IMR-90 (cell line): ENCODE data around the gene FAM217B. TPM values are rescaled to one million over a fixed set of nuclear protein-coding genes. Genes with fewer than 3 reads are reported as not detected.

Experiments used
- ATAC-seq: fragments of 200-7000 bp; cut with Tn5 transposase; 2 replicates; pipeline ENCODE4 v1.9.1; 2020; ENCODE audit warnings: low read depth, mild to moderate bottlenecking, moderate library complexity
- BruUV-seq: library from RNA; stranded (reverse); fragments of 400-500 nt; replicated peaks from 2 replicates; lab custom pipeline; 2021; lab: Mats Ljungman, UMichigan
- CTCF ChIA-PET: fragments of 300-600 bp; formaldehyde crosslinking; extraction: SDS; loops from one replicate; lab custom pipeline; 2021; ENCODE audit warnings: antibody characterized with exemption; lab: Yijun Ruan, JAX
- POLR2A ChIA-PET: fragments of 300-600 bp; sonication (Branson Sonifier 250); formaldehyde crosslinking; loops from one replicate; lab custom pipeline; 2022; ENCODE audit warnings: antibody characterized with exemption; ENCODE audit not compliant: unreplicated experiment; lab: Charles Lee
- DNase-seq: peaks from one replicate; pipeline ENCODE4 v3.0.0; 2013
- H2AFZ ChIP-seq: replicated peaks from 2 replicates; pipeline ENCODE3; 2013; ENCODE audit warnings: low read length, mild to moderate bottlenecking; ENCODE audit not compliant: poor library complexity
- H2AK5ac ChIP-seq: 2 replicates; pipeline ENCODE4 v1.6.1; 2013; ENCODE audit warnings: low read depth, low read length, inconsistent platforms
- H2AK9ac ChIP-seq: replicated peaks from 2 replicates; pipeline ENCODE3; 2013; ENCODE audit warnings: mild to moderate bottlenecking, low read depth, low read length, moderate library complexity; ENCODE audit not compliant: poor library complexity
- H2BK120ac ChIP-seq: 2 replicates; pipeline ENCODE4 v1.6.1; 2013; ENCODE audit warnings: low read depth, low read length, inconsistent platforms
- H2BK15ac ChIP-seq: 3 replicates; pipeline ENCODE4 v1.6.1; 2013; ENCODE audit warnings: low read depth, low read length, inconsistent platforms
- H2BK20ac ChIP-seq: 2 replicates; pipeline ENCODE4 v1.6.1; 2013; ENCODE audit warnings: low read depth, mild to moderate bottlenecking, inconsistent platforms, low read length, moderate library complexity
- H2BK5ac ChIP-seq: 2 replicates; pipeline ENCODE4 v1.6.1; 2013; ENCODE audit warnings: mild to moderate bottlenecking, low read depth, low read length, inconsistent platforms; ENCODE audit not compliant: poor library complexity, severe bottlenecking
- H3K14ac ChIP-seq: replicated peaks from 2 replicates; pipeline ENCODE4 v1.6.1; 2013; ENCODE audit warnings: low read depth, low read length, inconsistent platforms
- H3K18ac ChIP-seq: 2 replicates; pipeline ENCODE4 v1.6.1; 2013; ENCODE audit warnings: low read depth, low read length, control low read depth
- H3K23ac ChIP-seq: 2 replicates; pipeline ENCODE4 v1.6.1; 2013; ENCODE audit warnings: low read depth, low read length, inconsistent platforms
- H3K27ac ChIP-seq: 2 replicates; pipeline ENCODE4 v1.5.1; 2013; ENCODE audit warnings: mild to moderate bottlenecking, control low read depth, low read length; ENCODE audit not compliant: insufficient read depth
- H3K27me3 ChIP-seq: 2 replicates; pipeline ENCODE4 v1.6.1; 2013; ENCODE audit warnings: low read length; ENCODE audit not compliant: control insufficient read depth, insufficient read depth
- H3K36me3 ChIP-seq: 2 replicates; pipeline ENCODE4 v1.6.1; 2013; ENCODE audit warnings: low read length, mixed read lengths; ENCODE audit not compliant: control insufficient read depth, insufficient read depth
- H3K4ac ChIP-seq: 2 replicates; pipeline ENCODE4 v1.6.1; 2013; ENCODE audit warnings: low read depth, low read length, inconsistent platforms
- H3K4me1 ChIP-seq: 2 replicates; pipeline ENCODE4 v1.6.1; 2013; ENCODE audit warnings: low read length, mixed read lengths; ENCODE audit not compliant: control insufficient read depth, insufficient read depth
- H3K4me2 ChIP-seq: 2 replicates; pipeline ENCODE4 v1.6.1; 2013; ENCODE audit warnings: low read depth, mild to moderate bottlenecking, control low read depth, low read length, moderate library complexity
- H3K4me3 ChIP-seq: 2 replicates; pipeline ENCODE4 v1.5.1; 2013; ENCODE audit warnings: low read depth, mild to moderate bottlenecking, control low read depth, low read length, moderate library complexity; ENCODE audit not compliant: insufficient read depth
- H3K56ac ChIP-seq: 2 replicates; pipeline ENCODE4 v1.6.1; 2013; ENCODE audit warnings: low read length, inconsistent platforms; ENCODE audit not compliant: insufficient read depth; ENCODE audit errors: extremely low read depth
- H3K79me1 ChIP-seq, 2 experiments: 2 replicates each; pipeline ENCODE4 v1.6.1; 2013; ENCODE audit warnings: low read length in 2 of 2, inconsistent platforms in 1 of 2, low read depth in 1 of 2
- H3K9ac ChIP-seq: 2 replicates; pipeline ENCODE4 v1.6.1; 2013; ENCODE audit warnings: low read depth, low read length, control low read depth
- H3K9me1 ChIP-seq: 2 replicates; pipeline ENCODE4 v1.6.1; 2013; ENCODE audit warnings: low read length, inconsistent platforms; ENCODE audit not compliant: insufficient read depth
- H3K9me3 ChIP-seq: 2 replicates; pipeline ENCODE4 v1.6.1; 2013; ENCODE audit warnings: low read length; ENCODE audit not compliant: control insufficient read depth, insufficient read depth
- H4K20me1 ChIP-seq: 2 replicates; pipeline ENCODE4 v1.6.1; 2013; ENCODE audit warnings: low read length, inconsistent platforms; ENCODE audit not compliant: insufficient read depth
- H4K5ac ChIP-seq: 2 replicates; pipeline ENCODE4 v1.6.1; 2013; ENCODE audit warnings: mild to moderate bottlenecking, low read depth, low read length, control low read depth
- H4K8ac ChIP-seq, 2 experiments: 2 replicates each; pipeline ENCODE4 v1.6.1; 2013; ENCODE audit warnings: low read depth in 2 of 2, low read length in 2 of 2, control low read depth in 1 of 2, inconsistent platforms in 1 of 2
- H4K91ac ChIP-seq: 2 replicates; pipeline ENCODE4 v1.6.1; 2013; ENCODE audit warnings: low read depth, low read length, inconsistent platforms; ENCODE audit not compliant: insufficient read depth
- BHLHE40 ChIP-seq: fragments of 150-350 bp; IDR thresholded peaks from 2 replicates; pipeline ENCODE4 v1.6.1; 2016; ENCODE audit warnings: mild to moderate bottlenecking, low read depth, low read length
- CEBPB ChIP-seq: IDR thresholded peaks from 2 replicates; pipeline ENCODE4 v1.6.1; 2012; ENCODE audit warnings: low read depth, low read length, improper control_type of control experiment
- CHD1 ChIP-seq: IDR thresholded peaks from 2 replicates; pipeline ENCODE4 v1.6.1; 2012; ENCODE audit warnings: low read depth, low read length, improper control_type of control experiment
- CTCF ChIP-seq: conservative IDR thresholded peaks from 2 replicates; pipeline ENCODE4 v1.5.1; 2012; ENCODE audit warnings: mild to moderate bottlenecking, low read depth, low read length, improper control_type of control experiment
- ELK1 ChIP-seq: fragments of 150-350 bp; IDR thresholded peaks from 2 replicates; pipeline ENCODE4 v1.6.1; 2016; ENCODE audit warnings: low read depth, mild to moderate bottlenecking, low read length, moderate library complexity, borderline replicate concordance
- FOS ChIP-seq: fragments of 150-350 bp; IDR thresholded peaks from 2 replicates; pipeline ENCODE4 v1.6.1; 2016; ENCODE audit warnings: low read depth, low read length
- MXI1 ChIP-seq: IDR thresholded peaks from 2 replicates; pipeline ENCODE4 v1.6.1; 2012; ENCODE audit warnings: low read depth, mild to moderate bottlenecking, low read length, moderate library complexity, borderline replicate concordance
- RCOR1 ChIP-seq: IDR thresholded peaks from 2 replicates; pipeline ENCODE4 v1.6.1; 2012; ENCODE audit warnings: mild to moderate bottlenecking, low read length, improper control_type of control experiment; ENCODE audit not compliant: insufficient replicate concordance
- RFX5 ChIP-seq: IDR thresholded peaks from 2 replicates; pipeline ENCODE4 v1.8.0; 2012; ENCODE audit warnings: low read depth, mild to moderate bottlenecking, low read length, moderate library complexity
- SMC3 ChIP-seq: fragments of 150-350 bp; IDR thresholded peaks from 2 replicates; pipeline ENCODE4 v1.6.1; 2016; ENCODE audit warnings: low read depth, mild to moderate bottlenecking, antibody characterized with exemption, low read length, moderate library complexity
- WGBS, 2 experiments: methylation state at CpG; one replicate each; pipeline versions ENCODE4 v1.1.5 to v1.1.7; 2013; ENCODE audit warnings: missing lambda C conversion rate in 2 of 2; ENCODE audit not compliant: insufficient read length in 1 of 2; ENCODE audit errors: extremely low coverage in 2 of 2; 5-methylcytosine and 5-hydroxymethylcytosine counted together
- dilution Hi-C: fragments of 300-500 bp; cut with HindIII; formaldehyde crosslinking; loops from one replicate; pipeline ENCODE4 v1.14.3; 2018; ENCODE audit warnings: low sequenced_read_pairs; ENCODE audit not compliant: unreplicated experiment
- in situ Hi-C: fragments of 300-500 bp; cut with MboI; formaldehyde crosslinking; loops from 3 replicates; pipeline ENCODE4 v1.14.3; 2019; ENCODE audit warnings: low sequenced_read_pairs, inconsistent platforms, mixed read lengths
- intact Hi-C: fragments of 100-400 bp; cut with micrococcal nuclease; formaldehyde crosslinking; loops from 2 replicates; pipeline ENCODE4 v1.10.0; 2022
- polyA plus RNA-seq, 3 experiments: library from polyadenylated mRNA; depleted of rRNA; stranded (reverse); fragments of >200 nt; gene quantifications; 2 replicates each; pipeline ENCODE4 v1.2.3, GENCODE V29; 2012; ENCODE audit warnings: low replicate concordance in 1 of 3
- total RNA-seq: library from RNA; depleted of rRNA; stranded (reverse); fragments of >200 nt; gene quantifications from 2 replicates; pipeline ENCODE4 v1.2.3, GENCODE V29; 2012
- TF ChIP-seq, protein P1 (sequence below): fragments of 150-350 bp; IDR thresholded peaks from 2 replicates; pipeline ENCODE4 v1.6.1; 2017; ENCODE audit warnings: mild to moderate bottlenecking, antibody characterized with exemption, low read length, low read depth

FAM217B gene
- total and polyA plus RNA-seq, 2 of the 4 experiments (the other 2 are of a cell fraction): 3.0 to 3.9 TPM

GRCh38 chr20:59923514-59923913 lies 16.7 kb upstream of the FAM217B start:
- DNase-seq: no peak
- no peaks in the 10 kb centered on the region for H4K20me1 ChIP-seq
- no peak overlapping the region for H3K4ac ChIP-seq
- H3K56ac ChIP-seq: no peak overlapping the region
- no peak overlapping the region for H2BK120ac ChIP-seq
- H3K27ac ChIP-seq: no peak overlapping the region
- in situ Hi-C loops (no loop called here), dilution Hi-C loops (no loop called here), intact Hi-C loops (no loop called here)
- no peak overlapping the region for H2BK20ac ChIP-seq
- H2BK15ac ChIP-seq: no peak overlapping the region
- WGBS, 2 experiments: no CpG with 5 or more reads among the region's 1 CpG
- H4K5ac ChIP-seq: no peak overlapping the region
- no peak overlapping the region for H3K4me3 ChIP-seq
- no peak overlapping the region for H4K8ac ChIP-seq
- no peak overlapping the region for H3K4me2 ChIP-seq
- H3K4me1 ChIP-seq: no peaks in the 10 kb centered on the region
- no peaks in the 10 kb centered on the region for H3K9me3 ChIP-seq
- H3K79me1 ChIP-seq: no peaks in the 10 kb centered on the region
- no peak overlapping the region for H2BK5ac ChIP-seq
- no peak overlapping the region for H2AK5ac ChIP-seq
- no peak overlapping the region for H2AK9ac ChIP-seq
- no peaks in the 10 kb centered on the region for H3K27me3 ChIP-seq
- H3K9me1 ChIP-seq: no peaks in the 10 kb centered on the region
- no peak overlapping the region for H3K18ac ChIP-seq
- no peak overlapping the region for H3K23ac ChIP-seq
- ChIA-PET CTCF (no interaction called here), POLR2A (no interaction called here)
- no peak for ATAC-seq
- no peak overlapping the region for H4K91ac ChIP-seq
- BruUV-seq: no TSS peak
- TF ChIP-seq BHLHE40 (no peak), CEBPB (no peak), RCOR1 (no peak), CTCF (no peak), CHD1 (no peak), RFX5 (no peak), FOS (no peak), ELK1 (no peak), SMC3 (no peak), MXI1 (no peak)
- TF ChIP-seq, protein P1, sequence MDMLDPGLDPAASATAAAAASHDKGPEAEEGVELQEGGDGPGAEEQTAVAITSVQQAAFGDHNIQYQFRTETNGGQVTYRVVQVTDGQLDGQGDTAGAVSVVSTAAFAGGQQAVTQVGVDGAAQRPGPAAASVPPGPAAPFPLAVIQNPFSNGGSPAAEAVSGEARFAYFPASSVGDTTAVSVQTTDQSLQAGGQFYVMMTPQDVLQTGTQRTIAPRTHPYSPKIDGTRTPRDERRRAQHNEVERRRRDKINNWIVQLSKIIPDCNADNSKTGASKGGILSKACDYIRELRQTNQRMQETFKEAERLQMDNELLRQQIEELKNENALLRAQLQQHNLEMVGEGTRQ: no peak
- H3K14ac ChIP-seq: no peak overlapping the region
- H3K36me3 ChIP-seq: no peaks in the 10 kb centered on the region
- H2AFZ ChIP-seq: no peak overlapping the region
- H3K9ac ChIP-seq: no peak overlapping the region
